ENCODE results near the gene MBOAT1.

- no peak for TF ChIP-seq CTCF (IDR thresholded peaks at IDR 0.05)
- no peak for TF ChIP-seq POLR2A (IDR thresholded peaks at IDR 0.05)
These were observed 87.7 kb downstream of the MBOAT1 start for GRCh38 chr6:20124545-20124944.
